IMR-90 (cell line): ENCODE data around the gene TATDN2. TPM values are rescaled to one million over a fixed set of nuclear protein-coding genes. Genes with fewer than 3 reads are reported as not detected.

Source experiments
- ATAC-seq: fragments of 200-7000 bp; cut with Tn5 transposase; 2 replicates; pipeline ENCODE4 v1.9.1; 2020; ENCODE audit warnings: low read depth, mild to moderate bottlenecking, moderate library complexity
- BruUV-seq: library from RNA; stranded (reverse); fragments of 400-500 nt; replicated peaks from 2 replicates; lab custom pipeline; 2021; lab: Mats Ljungman, UMichigan
- CTCF ChIA-PET: fragments of 300-600 bp; formaldehyde crosslinking; extraction: SDS; loops from one replicate; lab custom pipeline; 2021; ENCODE audit warnings: antibody characterized with exemption; lab: Yijun Ruan, JAX
- POLR2A ChIA-PET: fragments of 300-600 bp; sonication (Branson Sonifier 250); formaldehyde crosslinking; loops from one replicate; lab custom pipeline; 2022; ENCODE audit warnings: antibody characterized with exemption; ENCODE audit not compliant: unreplicated experiment; lab: Charles Lee
- DNase-seq: peaks from one replicate; pipeline ENCODE4 v3.0.0; 2013
- H2AFZ ChIP-seq: replicated peaks from 2 replicates; pipeline ENCODE3; 2013; ENCODE audit warnings: low read length, mild to moderate bottlenecking; ENCODE audit not compliant: poor library complexity
- H2AK5ac ChIP-seq: 2 replicates; pipeline ENCODE4 v1.6.1; 2013; ENCODE audit warnings: low read depth, low read length, inconsistent platforms
- H2AK9ac ChIP-seq: replicated peaks from 2 replicates; pipeline ENCODE3; 2013; ENCODE audit warnings: mild to moderate bottlenecking, low read depth, low read length, moderate library complexity; ENCODE audit not compliant: poor library complexity
- H2BK120ac ChIP-seq: 2 replicates; pipeline ENCODE4 v1.6.1; 2013; ENCODE audit warnings: low read depth, low read length, inconsistent platforms
- H2BK15ac ChIP-seq: 3 replicates; pipeline ENCODE4 v1.6.1; 2013; ENCODE audit warnings: low read depth, low read length, inconsistent platforms
- H2BK20ac ChIP-seq: 2 replicates; pipeline ENCODE4 v1.6.1; 2013; ENCODE audit warnings: low read depth, mild to moderate bottlenecking, inconsistent platforms, low read length, moderate library complexity
- H2BK5ac ChIP-seq: 2 replicates; pipeline ENCODE4 v1.6.1; 2013; ENCODE audit warnings: mild to moderate bottlenecking, low read depth, low read length, inconsistent platforms; ENCODE audit not compliant: poor library complexity, severe bottlenecking
- H3K14ac ChIP-seq: replicated peaks from 2 replicates; pipeline ENCODE4 v1.6.1; 2013; ENCODE audit warnings: low read depth, low read length, inconsistent platforms
- H3K18ac ChIP-seq: 2 replicates; pipeline ENCODE4 v1.6.1; 2013; ENCODE audit warnings: low read depth, low read length, control low read depth
- H3K23ac ChIP-seq: 2 replicates; pipeline ENCODE4 v1.6.1; 2013; ENCODE audit warnings: low read depth, low read length, inconsistent platforms
- H3K27ac ChIP-seq: 2 replicates; pipeline ENCODE4 v1.5.1; 2013; ENCODE audit warnings: mild to moderate bottlenecking, control low read depth, low read length; ENCODE audit not compliant: insufficient read depth
- H3K27me3 ChIP-seq: 2 replicates; pipeline ENCODE4 v1.6.1; 2013; ENCODE audit warnings: low read length; ENCODE audit not compliant: control insufficient read depth, insufficient read depth
- H3K36me3 ChIP-seq: 2 replicates; pipeline ENCODE4 v1.6.1; 2013; ENCODE audit warnings: low read length, mixed read lengths; ENCODE audit not compliant: control insufficient read depth, insufficient read depth
- H3K4ac ChIP-seq: 2 replicates; pipeline ENCODE4 v1.6.1; 2013; ENCODE audit warnings: low read depth, low read length, inconsistent platforms
- H3K4me1 ChIP-seq: 2 replicates; pipeline ENCODE4 v1.6.1; 2013; ENCODE audit warnings: low read length, mixed read lengths; ENCODE audit not compliant: control insufficient read depth, insufficient read depth
- H3K4me2 ChIP-seq: 2 replicates; pipeline ENCODE4 v1.6.1; 2013; ENCODE audit warnings: low read depth, mild to moderate bottlenecking, control low read depth, low read length, moderate library complexity
- H3K4me3 ChIP-seq: 2 replicates; pipeline ENCODE4 v1.5.1; 2013; ENCODE audit warnings: low read depth, mild to moderate bottlenecking, control low read depth, low read length, moderate library complexity; ENCODE audit not compliant: insufficient read depth
- H3K56ac ChIP-seq: 2 replicates; pipeline ENCODE4 v1.6.1; 2013; ENCODE audit warnings: low read length, inconsistent platforms; ENCODE audit not compliant: insufficient read depth; ENCODE audit errors: extremely low read depth
- H3K79me1 ChIP-seq, 2 experiments: 2 replicates each; pipeline ENCODE4 v1.6.1; 2013; ENCODE audit warnings: low read length in 2 of 2, inconsistent platforms in 1 of 2, low read depth in 1 of 2
- H3K9ac ChIP-seq: 2 replicates; pipeline ENCODE4 v1.6.1; 2013; ENCODE audit warnings: low read depth, low read length, control low read depth
- H3K9me1 ChIP-seq: 2 replicates; pipeline ENCODE4 v1.6.1; 2013; ENCODE audit warnings: low read length, inconsistent platforms; ENCODE audit not compliant: insufficient read depth
- H3K9me3 ChIP-seq: 2 replicates; pipeline ENCODE4 v1.6.1; 2013; ENCODE audit warnings: low read length; ENCODE audit not compliant: control insufficient read depth, insufficient read depth
- H4K20me1 ChIP-seq: 2 replicates; pipeline ENCODE4 v1.6.1; 2013; ENCODE audit warnings: low read length, inconsistent platforms; ENCODE audit not compliant: insufficient read depth
- H4K5ac ChIP-seq: 2 replicates; pipeline ENCODE4 v1.6.1; 2013; ENCODE audit warnings: mild to moderate bottlenecking, low read depth, low read length, control low read depth
- H4K8ac ChIP-seq, 2 experiments: 2 replicates each; pipeline ENCODE4 v1.6.1; 2013; ENCODE audit warnings: low read depth in 2 of 2, low read length in 2 of 2, control low read depth in 1 of 2, inconsistent platforms in 1 of 2
- H4K91ac ChIP-seq: 2 replicates; pipeline ENCODE4 v1.6.1; 2013; ENCODE audit warnings: low read depth, low read length, inconsistent platforms; ENCODE audit not compliant: insufficient read depth
- FOS ChIP-seq: fragments of 150-350 bp; IDR thresholded peaks from 2 replicates; pipeline ENCODE4 v1.6.1; 2016; ENCODE audit warnings: low read depth, low read length
- RAD21 ChIP-seq: IDR thresholded peaks from 2 replicates; pipeline ENCODE4 v1.6.1; 2012; ENCODE audit warnings: low read length, improper control_type of control experiment
- WGBS, 2 experiments: methylation state at CpG; one replicate each; pipeline versions ENCODE4 v1.1.5 to v1.1.7; 2013; ENCODE audit warnings: missing lambda C conversion rate in 2 of 2; ENCODE audit not compliant: insufficient read length in 1 of 2; ENCODE audit errors: extremely low coverage in 2 of 2; 5-methylcytosine and 5-hydroxymethylcytosine counted together
- dilution Hi-C: fragments of 300-500 bp; cut with HindIII; formaldehyde crosslinking; loops from one replicate; pipeline ENCODE4 v1.14.3; 2018; ENCODE audit warnings: low sequenced_read_pairs; ENCODE audit not compliant: unreplicated experiment
- in situ Hi-C: fragments of 300-500 bp; cut with MboI; formaldehyde crosslinking; loops from 3 replicates; pipeline ENCODE4 v1.14.3; 2019; ENCODE audit warnings: low sequenced_read_pairs, inconsistent platforms, mixed read lengths
- intact Hi-C: fragments of 100-400 bp; cut with micrococcal nuclease; formaldehyde crosslinking; loops from 2 replicates; pipeline ENCODE4 v1.10.0; 2022
- polyA plus RNA-seq, 3 experiments: library from polyadenylated mRNA; depleted of rRNA; stranded (reverse); fragments of >200 nt; gene quantifications; 2 replicates each; pipeline ENCODE4 v1.2.3, GENCODE V29; 2012; ENCODE audit warnings: low replicate concordance in 1 of 3
- total RNA-seq: library from RNA; depleted of rRNA; stranded (reverse); fragments of >200 nt; gene quantifications from 2 replicates; pipeline ENCODE4 v1.2.3, GENCODE V29; 2012
- TF ChIP-seq, protein P1 (sequence below): conservative IDR thresholded peaks from 2 replicates; pipeline ENCODE4 v1.5.1; 2012; ENCODE audit warnings: mild to moderate bottlenecking, low read depth, low read length, improper control_type of control experiment

Gene TATDN2
- total and polyA plus RNA-seq, 2 of the 4 experiments (the other 2 are of a cell fraction): 9.0 to 18.8 TPM

DNA sequence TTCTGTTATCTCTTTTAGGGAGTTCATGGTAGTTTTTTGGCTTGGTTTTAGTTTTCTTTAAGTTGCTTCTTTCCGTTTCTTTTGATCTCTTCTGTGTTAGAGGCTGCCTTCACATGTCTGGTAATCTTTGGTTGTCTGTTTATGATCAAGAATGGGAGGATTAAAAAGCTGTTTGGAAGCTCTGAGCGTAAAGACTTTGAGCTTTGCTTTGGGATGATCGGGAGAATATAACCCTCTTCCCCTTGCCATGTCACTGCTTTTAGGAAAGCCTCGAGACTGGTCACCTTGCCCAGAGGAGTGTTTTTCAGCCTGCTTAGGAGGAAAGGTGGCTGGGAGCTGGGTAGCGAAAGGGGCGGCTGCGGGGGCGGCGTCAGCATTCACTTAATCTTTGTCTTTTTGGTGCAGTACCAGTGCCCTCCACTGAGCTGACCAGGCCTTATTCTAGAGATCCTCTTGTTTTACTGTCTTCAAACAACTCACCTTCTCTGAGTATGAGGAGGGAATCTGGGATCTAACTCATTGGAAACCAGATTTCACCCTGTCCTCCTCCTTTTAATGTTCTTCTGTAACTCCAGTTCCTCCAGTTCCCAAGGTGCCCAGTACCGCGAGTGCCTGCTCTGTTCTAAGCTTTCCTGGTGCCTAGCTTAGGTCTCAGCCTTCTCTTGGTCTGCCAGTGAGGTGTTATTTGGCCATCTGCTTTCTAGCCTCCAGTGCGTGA is 15.5 kb downstream of the TATDN2 start:
- Histone ChIP-seq H3K14ac (0 out of 2 replicates have a peak overlapping the region, but pooled peaks have one; percentile 34), H3K36me3 (peaks cover 25% of the 10 kb centered on the region), H3K56ac (no peak overlapping the region), H2BK15ac (no peak overlapping the region), H3K27me3 (no peaks in the 10 kb centered on the region), H3K4ac (no peak overlapping the region), H4K5ac (no peak overlapping the region), H3K18ac (no peak overlapping the region), H2BK5ac (no peak overlapping the region), H2AFZ (peak overlapping the region; percentile 40), H2BK120ac (no peak overlapping the region), H3K79me1 (peaks cover 31 to 66% of the 10 kb centered on the region in 2 experiments), H2AK5ac (0 out of 2 replicates have a peak overlapping the region, but pooled peaks have one; percentile 27), H3K9me3 (no peaks in the 10 kb centered on the region), H4K91ac (no peak overlapping the region), H3K4me1 (peaks cover 5% of the 10 kb centered on the region; the same call in 1 of the 2 replicates), H3K9me1 (peaks cover 6% of the 10 kb centered on the region), H3K9ac (no peak overlapping the region), H2BK20ac (no peak overlapping the region), H3K23ac (peak overlapping the region; percentile 10; the same call in 1 of the 2 replicates), H3K27ac (no peak overlapping the region), H3K4me3 (no peak overlapping the region), H4K20me1 (peaks cover 7% of the 10 kb centered on the region), H3K4me2 (0 out of 2 replicates have a peak overlapping the region, but pooled peaks have one; percentile 2), H2AK9ac (no peak overlapping the region), H4K8ac (no peak overlapping the region)
- TF ChIP-seq, protein P1, sequence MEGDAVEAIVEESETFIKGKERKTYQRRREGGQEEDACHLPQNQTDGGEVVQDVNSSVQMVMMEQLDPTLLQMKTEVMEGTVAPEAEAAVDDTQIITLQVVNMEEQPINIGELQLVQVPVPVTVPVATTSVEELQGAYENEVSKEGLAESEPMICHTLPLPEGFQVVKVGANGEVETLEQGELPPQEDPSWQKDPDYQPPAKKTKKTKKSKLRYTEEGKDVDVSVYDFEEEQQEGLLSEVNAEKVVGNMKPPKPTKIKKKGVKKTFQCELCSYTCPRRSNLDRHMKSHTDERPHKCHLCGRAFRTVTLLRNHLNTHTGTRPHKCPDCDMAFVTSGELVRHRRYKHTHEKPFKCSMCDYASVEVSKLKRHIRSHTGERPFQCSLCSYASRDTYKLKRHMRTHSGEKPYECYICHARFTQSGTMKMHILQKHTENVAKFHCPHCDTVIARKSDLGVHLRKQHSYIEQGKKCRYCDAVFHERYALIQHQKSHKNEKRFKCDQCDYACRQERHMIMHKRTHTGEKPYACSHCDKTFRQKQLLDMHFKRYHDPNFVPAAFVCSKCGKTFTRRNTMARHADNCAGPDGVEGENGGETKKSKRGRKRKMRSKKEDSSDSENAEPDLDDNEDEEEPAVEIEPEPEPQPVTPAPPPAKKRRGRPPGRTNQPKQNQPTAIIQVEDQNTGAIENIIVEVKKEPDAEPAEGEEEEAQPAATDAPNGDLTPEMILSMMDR: peak; percentile 39
- TF ChIP-seq FOS (no peak), RAD21 (peak; percentile 22; the same call in 1 of the 2 replicates)
- ATAC-seq: peak; percentile 91
- CTCF ChIA-PET: interaction anchor here (0.5 to 1.2 kb wide), 9 partner anchors 10 to 1540 kb away, joined by 3 to 7 read pairs (median 3); no protein-coding TSS in a partner anchor
- peak; percentile 42 for DNase-seq
- 80% methylated on average over 2 of the region's 12 CpGs; no CpG with 5 or more reads in 1 of the 2 experiments for WGBS, 2 experiments
- dilution Hi-C loops: no loop called here
- no TSS peak for BruUV-seq
- intact Hi-C loops: no loop called here
- in situ Hi-C loops: no loop called here
- POLR2A ChIA-PET: no interaction called here
